Tibial nerve (tissue), 3 donors: ENCODE data around the gene LRRC19.

Experiments used
- POLR2A ChIP-seq, 2 donors: fragments of 450-650 bp; IDR thresholded peaks; one replicate each; pipeline ENCODE4 v1.6.1; 2017; ENCODE audit warnings: antibody characterized with exemption in 2 of 2, mild to moderate bottlenecking in 2 of 2, moderate library complexity in 2 of 2
- TF ChIP-seq, protein P1 (sequence below), 5 experiments: fragments of 200-600 bp in 3 of 5; fragments of 450-650 bp in 2 of 5; sonication (generic) in 3 of 5; IDR thresholded peaks; one replicate each; pipeline ENCODE4 v1.5.1; 2016 to 2019; ENCODE audit warnings: antibody characterized with exemption in 5 of 5, mild to moderate bottlenecking in 3 of 5, moderate library complexity in 2 of 5

DNA sequence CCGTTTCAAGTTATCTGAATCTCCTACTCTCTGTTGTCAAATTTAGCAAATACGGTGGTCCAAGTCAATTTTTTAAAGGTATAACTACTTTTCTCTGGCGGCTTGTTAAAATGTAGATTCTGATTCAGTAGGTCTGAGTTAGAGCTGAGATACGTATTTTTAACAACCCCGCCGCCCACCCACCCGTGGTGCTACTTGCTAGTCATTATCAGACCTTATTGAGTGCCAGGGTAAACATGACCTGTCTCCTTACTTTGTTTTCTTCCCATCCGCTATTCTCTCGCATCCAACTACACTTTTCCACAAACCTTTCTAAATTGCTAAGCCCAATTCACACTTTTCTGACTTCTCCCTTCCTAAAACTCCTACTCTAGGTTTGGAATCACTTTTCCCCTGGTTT lies 57.7 kb downstream of the LRRC19 start:
- no peak for TF ChIP-seq POLR2A (IDR thresholded peaks at IDR 0.05)
- TF ChIP-seq, protein P1, sequence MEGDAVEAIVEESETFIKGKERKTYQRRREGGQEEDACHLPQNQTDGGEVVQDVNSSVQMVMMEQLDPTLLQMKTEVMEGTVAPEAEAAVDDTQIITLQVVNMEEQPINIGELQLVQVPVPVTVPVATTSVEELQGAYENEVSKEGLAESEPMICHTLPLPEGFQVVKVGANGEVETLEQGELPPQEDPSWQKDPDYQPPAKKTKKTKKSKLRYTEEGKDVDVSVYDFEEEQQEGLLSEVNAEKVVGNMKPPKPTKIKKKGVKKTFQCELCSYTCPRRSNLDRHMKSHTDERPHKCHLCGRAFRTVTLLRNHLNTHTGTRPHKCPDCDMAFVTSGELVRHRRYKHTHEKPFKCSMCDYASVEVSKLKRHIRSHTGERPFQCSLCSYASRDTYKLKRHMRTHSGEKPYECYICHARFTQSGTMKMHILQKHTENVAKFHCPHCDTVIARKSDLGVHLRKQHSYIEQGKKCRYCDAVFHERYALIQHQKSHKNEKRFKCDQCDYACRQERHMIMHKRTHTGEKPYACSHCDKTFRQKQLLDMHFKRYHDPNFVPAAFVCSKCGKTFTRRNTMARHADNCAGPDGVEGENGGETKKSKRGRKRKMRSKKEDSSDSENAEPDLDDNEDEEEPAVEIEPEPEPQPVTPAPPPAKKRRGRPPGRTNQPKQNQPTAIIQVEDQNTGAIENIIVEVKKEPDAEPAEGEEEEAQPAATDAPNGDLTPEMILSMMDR (IDR thresholded peaks at IDR 0.05), result no peak
